DND-41 (cell line): ENCODE data around the gene MEGF6.

ENCODE experiments used
- CTCF ChIP-seq: IDR thresholded peaks from 2 replicates; pipeline ENCODE4 v1.5.1; 2012; ENCODE audit warnings: borderline replicate concordance, low read length, moderate library complexity, mild to moderate bottlenecking; ENCODE audit not compliant: poor library complexity, severe bottlenecking; ENCODE audit errors: extremely low read depth
- EZH2 ChIP-seq: IDR thresholded peaks from 3 replicates; pipeline ENCODE4 v1.6.1; 2012; ENCODE audit warnings: borderline replicate concordance, low read depth, mild to moderate bottlenecking, moderate library complexity, low read length, inconsistent platforms; ENCODE audit not compliant: severe bottlenecking

GRCh38 chr1:3654549-3655281 is 43.4 kb upstream of the MEGF6 start:
- TF ChIP-seq CTCF = no peak
- TF ChIP-seq EZH2 = no peak
